ENCODE data around the gene MTFP1.

The MTFP1 gene

GRCh38 chr22:30414525-30415047 is 11.0 kb upstream of the MTFP1 start:
- Histone ChIP-seq H3K9ac (ENCODE audit: low read length) (no peak overlapping the region), H3K9me3 (ENCODE audit: control insufficient read depth, low read length) (no peaks in the 10 kb centered on the region), H2BK120ac (ENCODE audit: low read depth, low read length) (no peak overlapping the region), H3K18ac (ENCODE audit: low read depth in 1 of 2, low read length in 2 of 2) (no peak overlapping the region), H3K23ac (ENCODE audit: low read length in 2 of 2) (no peak overlapping the region), H3K4me2 (ENCODE audit: low read length, poor library complexity, severe bottlenecking) (no peak overlapping the region), H3K4ac (ENCODE audit: low read depth in 1 of 2, low read length in 2 of 2) (no peak overlapping the region), H3K4me3 (ENCODE audit: insufficient read depth in 1 of 2, low read depth in 1 of 2, low read length in 2 of 2) (no peak overlapping the region), H2BK12ac (ENCODE audit: low read length in 2 of 2) (no peak overlapping the region), H3K79me1 (replicated peaks; ENCODE audit: low read length, poor library complexity, severe bottlenecking) (peaks cover 9% of the 10 kb centered on the region), H3K36me3 (ENCODE audit: control insufficient read depth in 1 of 2, insufficient read depth in 2 of 2, low read depth in 1 of 2, low read length in 2 of 2) (peaks cover 63 to 71% of the 10 kb centered on the region in 2 experiments), H3K27ac (ENCODE audit: low read length, poor library complexity, severe bottlenecking) (no peak overlapping the region), H4K8ac (ENCODE audit: low read length) (no peak overlapping the region), H4K91ac (ENCODE audit: low read length) (no peak overlapping the region), H3K27me3 (ENCODE audit: control insufficient read depth in 1 of 2, insufficient read depth in 1 of 2, low read length in 2 of 2) (no peaks in the 10 kb centered on the region), H3K14ac (ENCODE audit: low read length in 2 of 2) (no peak overlapping the region), H2BK15ac (ENCODE audit: low read depth, poor library complexity, severe bottlenecking) (no peak overlapping the region), H2AFZ (ENCODE audit: low read depth, low read length) (no peak overlapping the region), H2BK5ac (ENCODE audit: low read depth, low read length, poor library complexity, severe bottlenecking) (no peak overlapping the region), H3K4me1 (ENCODE audit: control insufficient read depth, insufficient read depth, low read depth, low read length) (peaks cover 7% of the 10 kb centered on the region), H2AK5ac (ENCODE audit: low read length, severe bottlenecking) (no peak overlapping the region)
- DNase-seq = no peak
- WGBS = 93% methylated on average over 4 of the region's 4 CpGs

GRCh38 chr22:30416403-30416802 is 9.2 kb upstream of the MTFP1 start:
- Histone ChIP-seq H3K14ac (ENCODE audit: low read length in 2 of 2) (no peak overlapping the region), H2BK120ac (ENCODE audit: low read depth, low read length) (no peak overlapping the region), H3K4me2 (ENCODE audit: low read length, poor library complexity, severe bottlenecking) (no peak overlapping the region), H3K9me3 (ENCODE audit: control insufficient read depth, low read length) (no peaks in the 10 kb centered on the region), H3K27ac (ENCODE audit: low read length, poor library complexity, severe bottlenecking) (no peak overlapping the region), H3K27me3 (ENCODE audit: control insufficient read depth in 1 of 2, insufficient read depth in 1 of 2, low read length in 2 of 2) (no peaks in the 10 kb centered on the region), H4K91ac (ENCODE audit: low read length) (no peak overlapping the region), H3K36me3 (ENCODE audit: control insufficient read depth in 1 of 2, insufficient read depth in 2 of 2, low read depth in 1 of 2, low read length in 2 of 2) (peaks cover 52 to 57% of the 10 kb centered on the region in 2 experiments), H3K4me3 (ENCODE audit: insufficient read depth in 1 of 2, low read depth in 1 of 2, low read length in 2 of 2) (no peak overlapping the region), H3K18ac (ENCODE audit: low read depth in 1 of 2, low read length in 2 of 2) (peak overlapping the region in 1 of 2 experiments; percentile 15), H2AK5ac (ENCODE audit: low read length, severe bottlenecking) (no peak overlapping the region), H4K8ac (ENCODE audit: low read length) (no peak overlapping the region), H2AFZ (ENCODE audit: low read depth, low read length) (no peak overlapping the region), H3K79me1 (replicated peaks; ENCODE audit: low read length, poor library complexity, severe bottlenecking) (peaks cover 9% of the 10 kb centered on the region), H2BK12ac (ENCODE audit: low read length in 2 of 2) (no peak overlapping the region), H3K4me1 (ENCODE audit: control insufficient read depth, insufficient read depth, low read depth, low read length) (peaks cover 9% of the 10 kb centered on the region), H2BK15ac (ENCODE audit: low read depth, poor library complexity, severe bottlenecking) (no peak overlapping the region), H2BK5ac (ENCODE audit: low read depth, low read length, poor library complexity, severe bottlenecking) (no peak overlapping the region), H3K23ac (ENCODE audit: low read length in 2 of 2) (no peak overlapping the region), H3K4ac (ENCODE audit: low read depth in 1 of 2, low read length in 2 of 2) (no peak overlapping the region), H3K9ac (ENCODE audit: low read length) (no peak overlapping the region)
- no peak for DNase-seq
- 72% methylated on average over 2 of the region's 2 CpGs for WGBS

GRCh38 chr22:30416837-30417236 is 8.7 kb upstream of the MTFP1 start:
- Histone ChIP-seq H2BK12ac (ENCODE audit: low read length in 2 of 2) (no peak overlapping the region), H2BK15ac (ENCODE audit: low read depth, poor library complexity, severe bottlenecking) (no peak overlapping the region), H2BK5ac (ENCODE audit: low read depth, low read length, poor library complexity, severe bottlenecking) (no peak overlapping the region), H3K36me3 (ENCODE audit: control insufficient read depth in 1 of 2, insufficient read depth in 2 of 2, low read depth in 1 of 2, low read length in 2 of 2) (peaks cover 50 to 58% of the 10 kb centered on the region in 2 experiments), H4K8ac (ENCODE audit: low read length) (no peak overlapping the region), H4K91ac (ENCODE audit: low read length) (no peak overlapping the region), H3K14ac (ENCODE audit: low read length in 2 of 2) (no peak overlapping the region), H3K9me3 (ENCODE audit: control insufficient read depth, low read length) (no peaks in the 10 kb centered on the region), H3K4ac (ENCODE audit: low read depth in 1 of 2, low read length in 2 of 2) (no peak overlapping the region), H3K4me2 (ENCODE audit: low read length, poor library complexity, severe bottlenecking) (no peak overlapping the region), H3K79me1 (replicated peaks; ENCODE audit: low read length, poor library complexity, severe bottlenecking) (peaks cover 8% of the 10 kb centered on the region), H3K27me3 (ENCODE audit: control insufficient read depth in 1 of 2, insufficient read depth in 1 of 2, low read length in 2 of 2) (no peaks in the 10 kb centered on the region), H3K4me3 (ENCODE audit: insufficient read depth in 1 of 2, low read depth in 1 of 2, low read length in 2 of 2) (no peak overlapping the region), H2AFZ (ENCODE audit: low read depth, low read length) (no peak overlapping the region), H2AK5ac (ENCODE audit: low read length, severe bottlenecking) (no peak overlapping the region), H2BK120ac (ENCODE audit: low read depth, low read length) (no peak overlapping the region), H3K27ac (ENCODE audit: low read length, poor library complexity, severe bottlenecking) (no peak overlapping the region), H3K9ac (ENCODE audit: low read length) (no peak overlapping the region), H3K4me1 (ENCODE audit: control insufficient read depth, insufficient read depth, low read depth, low read length) (peaks cover 9% of the 10 kb centered on the region), H3K18ac (ENCODE audit: low read depth in 1 of 2, low read length in 2 of 2) (no peak overlapping the region), H3K23ac (ENCODE audit: low read length in 2 of 2) (no peak overlapping the region)
- DNase-seq = no peak
- no CpG with 5 or more reads among the region's 1 CpG for WGBS

GRCh38 chr22:30420347-30421125 is 5.0 kb upstream of the MTFP1 start:
- Histone ChIP-seq H2BK15ac (ENCODE audit: low read depth, poor library complexity, severe bottlenecking) (no peak overlapping the region), H2AFZ (ENCODE audit: low read depth, low read length) (no peak overlapping the region), H3K27ac (ENCODE audit: low read length, poor library complexity, severe bottlenecking) (peak overlapping the region; percentile 46), H3K36me3 (ENCODE audit: control insufficient read depth in 1 of 2, insufficient read depth in 2 of 2, low read depth in 1 of 2, low read length in 2 of 2) (peaks cover 25 to 42% of the 10 kb centered on the region in 2 experiments), H3K18ac (ENCODE audit: low read depth in 1 of 2, low read length in 2 of 2) (no peak overlapping the region), H2BK12ac (ENCODE audit: low read length in 2 of 2) (no peak overlapping the region), H3K14ac (ENCODE audit: low read length in 2 of 2) (no peak overlapping the region), H2BK120ac (ENCODE audit: low read depth, low read length) (no peak overlapping the region), H3K23ac (ENCODE audit: low read length in 2 of 2) (no peak overlapping the region), H3K79me1 (replicated peaks; ENCODE audit: low read length, poor library complexity, severe bottlenecking) (peaks cover 7% of the 10 kb centered on the region), H3K9me3 (ENCODE audit: control insufficient read depth, low read length) (no peaks in the 10 kb centered on the region), H3K4me2 (ENCODE audit: low read length, poor library complexity, severe bottlenecking) (no peak overlapping the region), H4K8ac (ENCODE audit: low read length) (no peak overlapping the region), H3K4me3 (ENCODE audit: insufficient read depth in 1 of 2, low read depth in 1 of 2, low read length in 2 of 2) (peak overlapping the region in 1 of 2 experiments; percentile 5), H4K91ac (ENCODE audit: low read length) (no peak overlapping the region), H3K27me3 (ENCODE audit: control insufficient read depth in 1 of 2, insufficient read depth in 1 of 2, low read length in 2 of 2) (no peaks in the 10 kb centered on the region), H2AK5ac (ENCODE audit: low read length, severe bottlenecking) (peak overlapping the region; percentile 23), H2BK5ac (ENCODE audit: low read depth, low read length, poor library complexity, severe bottlenecking) (no peak overlapping the region), H3K4ac (ENCODE audit: low read depth in 1 of 2, low read length in 2 of 2) (peak overlapping the region in 1 of 2 experiments; percentile 2), H3K9ac (ENCODE audit: low read length) (peak overlapping the region; percentile 96), H3K4me1 (ENCODE audit: control insufficient read depth, insufficient read depth, low read depth, low read length) (peaks cover 26% of the 10 kb centered on the region)
- 64% methylated on average over 6 of the region's 6 CpGs for WGBS
- DNase-seq = peak; percentile 70

Measured in mesenchymal stem cell (in vitro differentiated cells and primary cell).